Uterus (tissue), 4 donors: ENCODE data around the gene PLRG1. TPM values are rescaled to one million over a fixed set of nuclear protein-coding genes. Genes with fewer than 3 reads are reported as not detected.

ENCODE experiments used
- DNase-seq, 2 donors: peaks; one replicate each; pipeline ENCODE4 v3.0.0-alpha.2; 2019 to 2020
- H3K27ac ChIP-seq, 2 donors: fragments of 200-600 bp; sonication (generic); 1 replicate in 1 of 2; 2 replicates in 1 of 2; pipeline ENCODE4 v1.5.1; 2016 to 2018
- H3K27me3 ChIP-seq, 2 donors: fragments of 200-600 bp; sonication (generic); one replicate each; pipeline ENCODE4 v1.5.1; 2018 to 2019; ENCODE audit warnings: control low read depth in 1 of 2
- H3K36me3 ChIP-seq, 2 donors: fragments of 200-600 bp; sonication (generic); one replicate each; pipeline ENCODE4 v1.5.1; 2019; ENCODE audit warnings: control low read depth in 1 of 2
- H3K4me1 ChIP-seq, 2 donors: fragments of 200-600 bp; sonication (generic); one replicate each; pipeline ENCODE4 v1.5.1; 2018 to 2019; ENCODE audit warnings: control low read depth in 1 of 2
- H3K4me3 ChIP-seq, 2 donors: fragments of 200-600 bp; sonication (generic); 1 replicate in 1 of 2; 2 replicates in 1 of 2; pipeline ENCODE4 v1.5.1; 2018 to 2019; ENCODE audit warnings: mild to moderate bottlenecking in 1 of 2
- H3K9me3 ChIP-seq, 2 donors: fragments of 200-600 bp; sonication (generic); one replicate each; pipeline ENCODE4 v1.5.1; 2019; ENCODE audit warnings: control low read depth in 1 of 2
- POLR2A ChIP-seq, 2 donors: fragments of 450-650 bp; IDR thresholded peaks; one replicate each; pipeline ENCODE4 v1.6.1; 2016; ENCODE audit warnings: antibody characterized with exemption in 2 of 2, mild to moderate bottlenecking in 1 of 2, moderate library complexity in 1 of 2
- intact Hi-C: fragments of 100-400 bp; cut with DNase I; formaldehyde crosslinking; loops from one replicate; pipeline ENCODE4 v1.15.1; 2023; ENCODE audit warnings: low total_unique reads
- total RNA-seq, 4 donors: library from RNA; depleted of rRNA in 3 of 4; stranded (reverse); fragments of >200 nt in 3 of 4; gene quantifications; one replicate each; pipeline versions ENCODE4 v1.1.0 to v1.2.4, GENCODE V29; 2014 to 2023
- TF ChIP-seq, protein P1 (sequence below), 4 experiments: fragments of 200-600 bp in 2 of 4; fragments of 450-650 bp in 2 of 4; sonication (generic) in 2 of 4; IDR thresholded peaks; one replicate each; pipeline ENCODE4 v1.5.1; 2016 to 2019; ENCODE audit warnings: antibody characterized with exemption in 4 of 4, mild to moderate bottlenecking in 2 of 4, moderate library complexity in 1 of 4
- donor health status: DM: yes; HTN: yes; CAD: no.

PLRG1 gene
- total RNA-seq, 4 donors from 2014 or later = 24.1 to 99.1 (median 85.2) TPM

- Histone ChIP-seq H3K4me3 (no peak overlapping the region), H3K4me1 (no peaks in the 10 kb centered on the region), H3K27me3 (no peaks in the 10 kb centered on the region), H3K27ac (no peak overlapping the region), H3K36me3 (peaks cover 0 to 3% of the 10 kb centered on the region in 2 donors), H3K9me3 (no peaks in the 10 kb centered on the region)
- intact Hi-C loops = no loop called here
- DNase-seq = no peak
- TF ChIP-seq, protein P1, sequence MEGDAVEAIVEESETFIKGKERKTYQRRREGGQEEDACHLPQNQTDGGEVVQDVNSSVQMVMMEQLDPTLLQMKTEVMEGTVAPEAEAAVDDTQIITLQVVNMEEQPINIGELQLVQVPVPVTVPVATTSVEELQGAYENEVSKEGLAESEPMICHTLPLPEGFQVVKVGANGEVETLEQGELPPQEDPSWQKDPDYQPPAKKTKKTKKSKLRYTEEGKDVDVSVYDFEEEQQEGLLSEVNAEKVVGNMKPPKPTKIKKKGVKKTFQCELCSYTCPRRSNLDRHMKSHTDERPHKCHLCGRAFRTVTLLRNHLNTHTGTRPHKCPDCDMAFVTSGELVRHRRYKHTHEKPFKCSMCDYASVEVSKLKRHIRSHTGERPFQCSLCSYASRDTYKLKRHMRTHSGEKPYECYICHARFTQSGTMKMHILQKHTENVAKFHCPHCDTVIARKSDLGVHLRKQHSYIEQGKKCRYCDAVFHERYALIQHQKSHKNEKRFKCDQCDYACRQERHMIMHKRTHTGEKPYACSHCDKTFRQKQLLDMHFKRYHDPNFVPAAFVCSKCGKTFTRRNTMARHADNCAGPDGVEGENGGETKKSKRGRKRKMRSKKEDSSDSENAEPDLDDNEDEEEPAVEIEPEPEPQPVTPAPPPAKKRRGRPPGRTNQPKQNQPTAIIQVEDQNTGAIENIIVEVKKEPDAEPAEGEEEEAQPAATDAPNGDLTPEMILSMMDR (IDR thresholded peaks at IDR 0.05) = no peak
- no peak for TF ChIP-seq POLR2A (IDR thresholded peaks at IDR 0.05)
Observed at GRCh38 chr4:154542271-154542879, 7.8 kb downstream of the PLRG1 start.

- intact Hi-C loops = no loop called here
- no peaks in the 10 kb centered on the region for H3K36me3 ChIP-seq
- H3K27ac ChIP-seq = no peak overlapping the region
- DNase-seq = no peak
- H3K27me3 ChIP-seq = no peaks in the 10 kb centered on the region
- H3K4me1 ChIP-seq = no peaks in the 10 kb centered on the region
- TF ChIP-seq, protein P1 (IDR thresholded peaks at IDR 0.05) = no peak
- TF ChIP-seq POLR2A (IDR thresholded peaks at IDR 0.05) = no peak
- H3K9me3 ChIP-seq = no peaks in the 10 kb centered on the region
- no peak overlapping the region for H3K4me3 ChIP-seq
Observed at GRCh38 chr4:154534296-154534695, 15.9 kb downstream of the PLRG1 start.

DNA sequence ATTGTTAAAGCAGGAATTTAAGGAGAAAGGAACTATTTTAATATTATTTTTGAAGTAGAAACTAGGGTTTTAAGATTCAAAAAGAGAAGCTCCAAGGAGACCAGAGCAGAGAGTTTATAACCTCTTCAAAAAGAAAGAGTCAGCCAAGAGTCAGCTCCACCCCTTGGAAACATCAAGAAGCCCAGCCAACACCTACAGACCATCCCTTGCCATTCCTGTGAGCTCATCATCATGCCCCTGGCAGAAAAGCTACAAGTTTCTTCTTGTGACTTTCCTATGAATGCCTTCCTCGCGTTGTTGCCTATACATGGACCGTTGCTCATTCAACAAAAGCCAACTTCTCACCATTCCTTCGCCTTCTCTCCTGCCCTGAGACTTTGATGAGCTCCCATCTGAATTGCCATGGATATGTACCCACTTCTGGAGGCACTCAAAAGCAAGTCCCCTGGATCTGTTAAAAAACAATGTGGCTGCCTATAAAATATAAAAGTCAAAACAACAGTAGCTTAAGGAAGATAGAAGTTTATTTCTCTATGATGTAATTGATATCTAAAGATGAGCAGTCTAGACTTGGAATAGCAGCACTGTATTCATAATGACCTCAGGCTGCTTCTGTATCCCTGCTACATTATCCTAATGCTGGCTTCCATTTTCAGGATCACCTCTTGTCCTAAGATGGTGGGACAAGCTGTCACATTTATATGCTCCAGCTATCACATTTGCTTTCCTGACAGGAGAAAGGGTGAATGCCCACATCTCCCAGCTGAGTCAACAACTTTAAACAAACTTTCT lies 20.3 kb downstream of the PLRG1 start:
- H3K9me3 ChIP-seq = no peaks in the 10 kb centered on the region
- H3K27ac ChIP-seq = no peak overlapping the region
- H3K36me3 ChIP-seq = no peaks in the 10 kb centered on the region
- H3K27me3 ChIP-seq = no peaks in the 10 kb centered on the region
- DNase-seq = no peak
- TF ChIP-seq, protein P1 (IDR thresholded peaks at IDR 0.05) = no peak
- TF ChIP-seq POLR2A (IDR thresholded peaks at IDR 0.05) = no peak
- no peaks in the 10 kb centered on the region for H3K4me1 ChIP-seq
- intact Hi-C loops = no loop called here
- no peak overlapping the region for H3K4me3 ChIP-seq

GRCh38 chr4:154528869-154529268 lies 21.3 kb downstream of the PLRG1 start:
- no peaks in the 10 kb centered on the region for H3K4me1 ChIP-seq
- intact Hi-C loops = no loop called here
- DNase-seq = no peak
- no peak overlapping the region for H3K27ac ChIP-seq
- no peaks in the 10 kb centered on the region for H3K27me3 ChIP-seq
- H3K9me3 ChIP-seq = no peaks in the 10 kb centered on the region
- no peak for TF ChIP-seq POLR2A (IDR thresholded peaks at IDR 0.05)
- TF ChIP-seq, protein P1 (IDR thresholded peaks at IDR 0.05) = no peak
- H3K4me3 ChIP-seq = no peak overlapping the region
- no peaks in the 10 kb centered on the region for H3K36me3 ChIP-seq

DNA sequence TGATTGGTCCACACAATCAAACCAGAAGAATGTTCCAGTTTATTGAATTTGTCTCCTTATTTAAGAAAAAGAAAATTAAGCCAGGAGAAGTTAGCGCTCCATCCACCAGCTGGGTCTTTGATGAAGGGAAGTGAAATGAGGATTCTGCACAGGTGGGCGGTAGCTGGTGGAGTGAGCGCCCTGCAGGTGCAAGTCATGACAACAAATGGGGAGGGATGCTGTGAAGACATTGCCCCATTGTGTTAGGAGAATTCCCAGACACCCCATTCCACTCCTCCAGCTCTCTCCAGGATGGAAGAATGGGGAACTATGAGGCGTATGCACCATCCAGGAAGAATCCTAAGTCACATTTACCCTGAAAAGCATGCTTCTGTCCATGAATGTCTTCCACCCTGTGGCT lies 22.9 kb downstream of the PLRG1 start:
- no peaks in the 10 kb centered on the region for H3K36me3 ChIP-seq
- DNase-seq = no peak
- TF ChIP-seq, protein P1 (IDR thresholded peaks at IDR 0.05) = no peak
- no peak for TF ChIP-seq POLR2A (IDR thresholded peaks at IDR 0.05)
- no peaks in the 10 kb centered on the region for H3K9me3 ChIP-seq
- no peak overlapping the region for H3K27ac ChIP-seq
- H3K27me3 ChIP-seq = no peaks in the 10 kb centered on the region
- H3K4me3 ChIP-seq = no peak overlapping the region
- H3K4me1 ChIP-seq = no peaks in the 10 kb centered on the region
- intact Hi-C loops = no loop called here
